Keratinocyte (primary cell): ENCODE results near the gene INSC.

Experiments used
- CTCF ChIP-seq, 3 experiments: IDR thresholded peaks in 1 of 3; conservative IDR thresholded peaks in 1 of 3; optimal IDR thresholded peaks in 1 of 3; 2 replicates in 2 of 3; 3 replicates in 1 of 3; pipeline versions ENCODE3 to v1.5.1; 2011; ENCODE audit warnings: low read length in 3 of 3, mild to moderate bottlenecking in 3 of 3, moderate library complexity in 2 of 3, control low read depth in 1 of 3, inconsistent platforms in 1 of 3; ENCODE audit not compliant: insufficient read depth in 2 of 3; ENCODE audit errors: extremely low read depth in 1 of 3
- EZH2 ChIP-seq: IDR thresholded peaks from one replicate; pipeline ENCODE4 v1.6.1; 2012; ENCODE audit warnings: inconsistent platforms, mild to moderate bottlenecking, low read length, moderate library complexity

GRCh38 chr11:15206791-15207190, 92.1 kb downstream of the INSC start:
- TF ChIP-seq CTCF (optimal IDR thresholded peaks at IDR 0.05 in 1 of 3, IDR thresholded peaks at IDR 0.05 in 1 of 3, conservative IDR thresholded peaks at IDR 0.05 in 1 of 3; ENCODE audit: extremely low read depth in 1 of 3, insufficient read depth in 2 of 3, low read length in 3 of 3) (no peak), EZH2 (no peak)
